Fibroblast of lung (primary cell): ENCODE data around the gene CMBL. TPM values are rescaled to one million over a fixed set of nuclear protein-coding genes. Genes with fewer than 3 reads are reported as not detected.

Source experiments
- DNase-seq, 2 donors: peaks; one replicate each; pipeline versions ENCODE4 v3.0.0 to v3.0.0-alpha.2; 2010; ENCODE audit warnings: low read depth in 2 of 2
- H2AFZ ChIP-seq: 2 replicates; pipeline ENCODE4 v1.5.1; 2012; ENCODE audit warnings: low read length, control low read depth, inconsistent platforms
- H3K27ac ChIP-seq: 2 replicates; pipeline ENCODE4 v1.5.1; 2011; ENCODE audit warnings: low read length, control low read depth; ENCODE audit not compliant: insufficient read depth
- H3K27me3 ChIP-seq: 2 replicates; pipeline ENCODE4 v1.5.1; 2011; ENCODE audit warnings: mild to moderate bottlenecking, low read length; ENCODE audit not compliant: control insufficient read depth, insufficient read depth
- H3K36me3 ChIP-seq: 2 replicates; pipeline ENCODE4 v1.5.1; 2011; ENCODE audit warnings: low read length; ENCODE audit not compliant: control insufficient read depth, insufficient read depth
- H3K4me1 ChIP-seq: 2 replicates; pipeline ENCODE4 v1.5.1; 2011; ENCODE audit warnings: low read length; ENCODE audit not compliant: control insufficient read depth, insufficient read depth; ENCODE audit errors: extremely low read depth
- H3K4me2 ChIP-seq: 2 replicates; pipeline ENCODE4 v1.5.1; 2011; ENCODE audit warnings: low read length, control low read depth; ENCODE audit not compliant: insufficient read depth; ENCODE audit errors: extremely low read depth
- H3K4me3 ChIP-seq, 4 experiments: fragments of 200-600 bp in 1 of 4; sonication (generic) in 1 of 4; replicated peaks in 1 of 4; 2 replicates each; pipeline ENCODE4 v1.5.1; 2011 to 2016; ENCODE audit warnings: low read length in 4 of 4, low read depth in 3 of 4, mild to moderate bottlenecking in 3 of 4, control low read depth in 2 of 4, inconsistent platforms in 1 of 4, mixed read lengths in 1 of 4; ENCODE audit not compliant: insufficient read depth in 1 of 4; ENCODE audit errors: control extremely low read depth in 1 of 4
- H3K79me2 ChIP-seq: 2 replicates; pipeline ENCODE4 v1.5.1; 2012; ENCODE audit warnings: mild to moderate bottlenecking, low read length, inconsistent platforms; ENCODE audit not compliant: control insufficient read depth, insufficient read depth
- H3K9ac ChIP-seq: 2 replicates; pipeline ENCODE4 v1.5.1; 2011; ENCODE audit warnings: mild to moderate bottlenecking, low read length, control low read depth; ENCODE audit not compliant: insufficient read depth
- H3K9me3 ChIP-seq: 2 replicates; pipeline ENCODE4 v1.5.1; 2012; ENCODE audit warnings: low read depth, low read length; ENCODE audit not compliant: control insufficient read depth, insufficient read depth
- H4K20me1 ChIP-seq: 2 replicates; pipeline ENCODE4 v1.5.1; 2011; ENCODE audit warnings: low read length; ENCODE audit not compliant: control insufficient read depth, insufficient read depth; ENCODE audit errors: extremely low read depth
- EZH2 ChIP-seq: IDR thresholded peaks from 2 replicates; pipeline ENCODE4 v1.5.1; 2012; ENCODE audit warnings: low read length, control low read depth, mild to moderate bottlenecking; ENCODE audit errors: missing control alignments
- polyA plus RNA-seq, 2 donors: library from polyadenylated mRNA; depleted of rRNA in 1 of 2; stranded (reverse) in 1 of 2; unstranded in 1 of 2; fragments of >200 nt; gene quantifications; 2 replicates each; pipeline ENCODE4 v1.2.1, GENCODE V29; 2011 to 2012; ENCODE audit warnings: missing spikeins in 1 of 2
- total RNA-seq: library from RNA; depleted of rRNA; stranded (reverse); fragments of >200 nt; gene quantifications from 2 replicates; pipeline ENCODE4 v1.2.1, GENCODE V29; 2014
- TF ChIP-seq, protein P1 (sequence below), 2 donors: IDR thresholded peaks in 1 of 2; conservative IDR thresholded peaks in 1 of 2; 1 replicate in 1 of 2; 2 replicates in 1 of 2; pipeline ENCODE4 v1.5.1; 2011 to 2012; ENCODE audit warnings: low read length in 2 of 2, control low read depth in 1 of 2, inconsistent platforms in 1 of 2, low read depth in 1 of 2, mild to moderate bottlenecking in 1 of 2

Gene CMBL
- total and polyA plus RNA-seq, 2 donors (not counting 1 experiment from before 2014, with no cell fraction given), result 18.6 to 20.8 TPM

DNA sequence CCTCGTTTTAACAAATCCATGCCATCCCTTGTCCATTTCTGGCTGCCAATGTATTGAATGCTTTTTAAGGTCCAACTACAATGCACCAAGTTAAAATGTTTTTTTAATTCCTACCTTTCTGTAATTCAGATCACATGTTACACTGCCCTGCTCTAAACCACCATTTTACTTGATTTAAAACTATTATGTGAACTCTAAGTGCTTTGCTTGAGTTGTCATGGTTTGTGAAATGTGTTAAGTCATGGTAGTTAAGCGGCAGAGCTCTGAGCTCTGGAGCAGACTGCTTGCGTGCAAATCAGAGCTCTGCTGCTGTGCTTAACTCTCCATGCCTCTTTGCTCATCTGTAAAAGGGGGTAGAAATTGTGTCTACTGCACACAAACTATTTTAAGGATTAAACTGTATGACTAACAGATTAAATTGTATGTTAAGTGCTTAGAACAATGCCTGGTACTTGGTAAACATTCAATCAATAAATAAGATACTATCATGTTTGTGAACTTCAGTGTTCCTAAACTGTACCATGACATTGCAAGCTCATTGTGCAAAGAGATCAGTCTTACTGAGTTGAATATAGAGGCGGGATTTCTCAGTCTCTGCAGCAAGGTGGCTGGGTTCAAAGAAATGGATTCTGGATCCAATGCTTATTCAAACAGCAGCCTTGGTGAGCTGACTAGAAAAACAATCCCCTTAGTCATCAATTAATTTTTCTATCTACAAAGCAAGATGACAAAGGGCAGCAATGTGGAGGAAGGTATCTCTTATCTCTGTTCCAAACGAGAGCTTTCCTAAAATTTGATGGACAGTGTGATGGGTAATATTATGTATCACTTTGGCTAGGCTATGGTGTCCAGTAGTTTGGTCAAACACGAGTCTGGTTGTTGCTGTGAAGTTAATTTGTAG lies 16.1 kb upstream of the CMBL start:
- Histone ChIP-seq H2AFZ (no peak overlapping the region), H3K9ac (no peak overlapping the region), H3K4me1 (no peaks in the 10 kb centered on the region), H3K36me3 (no peaks in the 10 kb centered on the region), H3K27me3 (peaks cover 3% of the 10 kb centered on the region), H4K20me1 (no peaks in the 10 kb centered on the region), H3K27ac (no peak overlapping the region), H3K4me2 (no peak overlapping the region), H3K79me2 (no peaks in the 10 kb centered on the region), H3K9me3 (no peaks in the 10 kb centered on the region), H3K4me3 (no peak overlapping the region)
- TF ChIP-seq, protein P1, sequence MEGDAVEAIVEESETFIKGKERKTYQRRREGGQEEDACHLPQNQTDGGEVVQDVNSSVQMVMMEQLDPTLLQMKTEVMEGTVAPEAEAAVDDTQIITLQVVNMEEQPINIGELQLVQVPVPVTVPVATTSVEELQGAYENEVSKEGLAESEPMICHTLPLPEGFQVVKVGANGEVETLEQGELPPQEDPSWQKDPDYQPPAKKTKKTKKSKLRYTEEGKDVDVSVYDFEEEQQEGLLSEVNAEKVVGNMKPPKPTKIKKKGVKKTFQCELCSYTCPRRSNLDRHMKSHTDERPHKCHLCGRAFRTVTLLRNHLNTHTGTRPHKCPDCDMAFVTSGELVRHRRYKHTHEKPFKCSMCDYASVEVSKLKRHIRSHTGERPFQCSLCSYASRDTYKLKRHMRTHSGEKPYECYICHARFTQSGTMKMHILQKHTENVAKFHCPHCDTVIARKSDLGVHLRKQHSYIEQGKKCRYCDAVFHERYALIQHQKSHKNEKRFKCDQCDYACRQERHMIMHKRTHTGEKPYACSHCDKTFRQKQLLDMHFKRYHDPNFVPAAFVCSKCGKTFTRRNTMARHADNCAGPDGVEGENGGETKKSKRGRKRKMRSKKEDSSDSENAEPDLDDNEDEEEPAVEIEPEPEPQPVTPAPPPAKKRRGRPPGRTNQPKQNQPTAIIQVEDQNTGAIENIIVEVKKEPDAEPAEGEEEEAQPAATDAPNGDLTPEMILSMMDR (conservative IDR thresholded peaks at IDR 0.05 in 1 of 2, IDR thresholded peaks at IDR 0.05 in 1 of 2; ENCODE audit: low read depth in 1 of 2, low read length in 2 of 2), result no peak
- no peak for TF ChIP-seq EZH2
- DNase-seq, result peak in 1 of 2 donors; percentile 41

DNA sequence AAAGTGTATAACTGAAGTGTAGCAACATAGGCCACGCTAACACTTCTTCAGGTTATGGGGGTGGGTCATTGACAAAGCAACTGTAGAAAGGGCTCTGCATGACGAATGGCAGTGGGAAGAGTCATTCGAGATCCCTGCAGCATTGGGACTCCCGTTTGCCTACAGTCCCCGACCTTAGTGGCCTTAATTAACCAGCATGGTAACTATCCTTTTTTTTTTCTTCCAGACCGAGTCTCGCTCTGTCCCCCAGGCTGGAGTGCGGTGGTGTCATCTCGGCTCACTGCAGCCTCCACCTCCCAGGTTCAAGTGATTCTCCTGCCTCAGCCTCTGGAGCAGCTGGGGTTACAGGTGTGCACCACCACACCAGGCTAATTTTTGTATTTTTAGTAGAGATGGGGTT lies 14.2 kb upstream of the CMBL start:
- Histone ChIP-seq H3K36me3 (no peaks in the 10 kb centered on the region), H3K4me2 (no peak overlapping the region), H3K4me3 (no peak overlapping the region), H3K9ac (no peak overlapping the region), H2AFZ (no peak overlapping the region), H3K27ac (no peak overlapping the region), H3K27me3 (peaks cover 6% of the 10 kb centered on the region), H3K79me2 (no peaks in the 10 kb centered on the region), H4K20me1 (no peaks in the 10 kb centered on the region), H3K4me1 (no peaks in the 10 kb centered on the region), H3K9me3 (no peaks in the 10 kb centered on the region)
- DNase-seq, result no peak
- TF ChIP-seq, protein P1 (conservative IDR thresholded peaks at IDR 0.05 in 1 of 2, IDR thresholded peaks at IDR 0.05 in 1 of 2; ENCODE audit: low read depth in 1 of 2, low read length in 2 of 2), result no peak
- no peak for TF ChIP-seq EZH2

DNA sequence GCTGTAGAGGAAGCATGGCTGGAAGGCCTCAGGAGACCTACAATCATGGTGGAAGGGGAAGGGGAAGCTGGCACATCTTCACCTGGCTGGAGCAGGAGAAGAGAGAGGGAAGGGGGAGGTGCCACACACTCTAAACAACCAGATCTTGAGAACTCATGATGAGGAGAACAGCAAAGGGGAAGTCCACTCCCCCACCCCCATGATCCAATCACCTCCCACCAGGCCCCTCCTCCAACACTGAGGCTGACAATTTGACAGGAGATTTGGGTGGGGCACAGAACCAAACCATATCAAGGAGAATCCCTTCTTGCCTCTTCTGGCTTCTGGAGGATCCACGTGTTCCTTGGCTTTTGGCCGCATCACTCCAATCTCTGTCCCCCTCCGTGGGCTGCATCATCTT lies 13.1 kb upstream of the CMBL start:
- Histone ChIP-seq H3K79me2 (no peaks in the 10 kb centered on the region), H3K4me3 (no peak overlapping the region), H3K4me1 (no peaks in the 10 kb centered on the region), H2AFZ (no peak overlapping the region), H3K4me2 (no peak overlapping the region), H3K27me3 (peaks cover 6% of the 10 kb centered on the region), H3K9ac (no peak overlapping the region), H4K20me1 (no peaks in the 10 kb centered on the region), H3K9me3 (no peaks in the 10 kb centered on the region), H3K27ac (no peak overlapping the region), H3K36me3 (no peaks in the 10 kb centered on the region)
- TF ChIP-seq, protein P1 (conservative IDR thresholded peaks at IDR 0.05 in 1 of 2, IDR thresholded peaks at IDR 0.05 in 1 of 2; ENCODE audit: low read depth in 1 of 2, low read length in 2 of 2), result no peak
- no peak for TF ChIP-seq EZH2
- no peak for DNase-seq
